K562 (cell line): ENCODE measurements around the gene SELENOI. TPM values are rescaled to one million over a fixed set of nuclear protein-coding genes. Genes with fewer than 3 reads are reported as not detected.

Experiments
- BMI1 ChIP-seq: fragments of 150-350 bp; IDR thresholded peaks from 2 replicates; pipeline ENCODE4 v1.6.1; 2014; ENCODE audit warnings: low read length
- DACH1 ChIP-seq: fragments of 450-650 bp; IDR thresholded peaks from 2 replicates; pipeline ENCODE4 v1.6.1; 2018; ENCODE audit not compliant: partially characterized antibody
- DPF2 ChIP-seq: fragments of 450-650 bp; IDR thresholded peaks from 2 replicates; pipeline ENCODE4 v1.6.1; 2016
- HIVEP1 ChIP-seq: fragments of 250-450 bp; sonication (Bioruptor Pico); IDR thresholded peaks from 2 replicates; pipeline ENCODE4 v1.4.0; 2020; ENCODE audit warnings: mild to moderate bottlenecking
- NCOA2 ChIP-seq, 2 experiments: fragments of 450-650 bp; IDR thresholded peaks; 2 replicates each; pipeline ENCODE4 v1.6.1; 2018; ENCODE audit warnings: mild to moderate bottlenecking in 2 of 2, moderate library complexity in 1 of 2; ENCODE audit not compliant: partially characterized antibody in 2 of 2
- NR1H2 ChIP-seq: sonication (generic); formaldehyde crosslinking; IDR thresholded peaks from 2 replicates; pipeline ENCODE4 v1.4.0; 2020; ENCODE audit warnings: mild to moderate bottlenecking, missing genetic modification reagents
- NR3C1 ChIP-seq: sonication (generic); formaldehyde crosslinking; IDR thresholded peaks from 2 replicates; pipeline ENCODE4 v1.8.1; 2022; ENCODE audit warnings: missing genetic modification reagents
- RBM34 ChIP-seq: fragments of 200-400 bp; formaldehyde crosslinking; IDR thresholded peaks from 2 replicates; pipeline ENCODE4 v1.6.1; 2018; ENCODE audit warnings: low read length, borderline replicate concordance; ENCODE audit not compliant: insufficient read depth
- RBM39 ChIP-seq: fragments of 200-400 bp; formaldehyde crosslinking; optimal IDR thresholded peaks from 2 replicates; pipeline ENCODE3; 2018; ENCODE audit warnings: low read depth, low read length
- RFX5 ChIP-seq: IDR thresholded peaks from 2 replicates; pipeline ENCODE4 v1.6.1; 2011; ENCODE audit warnings: low read depth, mild to moderate bottlenecking, improper control_type of control experiment, low read length
- SMC3 ChIP-seq: conservative IDR thresholded peaks from 2 replicates; pipeline ENCODE4 v1.6.1; 2011; ENCODE audit warnings: low read depth, low read length, improper control_type of control experiment; ENCODE audit not compliant: insufficient read depth
- TBL1XR1 ChIP-seq, 2 experiments: IDR thresholded peaks; 2 replicates each; pipeline ENCODE4 v1.6.1; 2012; ENCODE audit warnings: improper control_type of control experiment in 2 of 2, low read length in 2 of 2, mild to moderate bottlenecking in 1 of 2
- ZNF133 ChIP-seq: fragments of 250-450 bp; sonication (Bioruptor Pico); IDR thresholded peaks from 2 replicates; pipeline ENCODE4 v1.4.0; 2020; ENCODE audit warnings: mild to moderate bottlenecking
- ZNF140 ChIP-seq: fragments of 250-450 bp; sonication (Bioruptor Pico); IDR thresholded peaks from 2 replicates; pipeline ENCODE4 v1.8.0; 2021; ENCODE audit warnings: moderate library complexity, mild to moderate bottlenecking, inconsistent platforms
- ZNF232 ChIP-seq: sonication (generic); formaldehyde crosslinking; IDR thresholded peaks from 2 replicates; pipeline ENCODE4 v1.8.0; 2022; ENCODE audit warnings: mild to moderate bottlenecking, missing genetic modification reagents
- ZNF253 ChIP-seq: fragments of 250-450 bp; sonication (Bioruptor Pico); conservative IDR thresholded peaks from 2 replicates; pipeline ENCODE4 v1.6.1; 2021; ENCODE audit warnings: mild to moderate bottlenecking
- polyA plus RNA-seq, 8 experiments: library from polyadenylated mRNA; depleted of rRNA in 4 of 8; stranded (reverse) in 5 of 8; unstranded in 3 of 8; fragments of >200 nt; fragmentation: Nextera tagmentation in 2 of 8; fragmentation: Illumina TruSeq in 1 of 8; extraction: Ambion mirVana in 2 of 8; extraction: Trizol in 1 of 8; gene quantifications; 2 replicates each; pipeline versions ENCODE4 v1.2.1 to v1.2.3, GENCODE V29; 2011 to 2014; ENCODE audit warnings: inconsistent platforms in 1 of 8, missing spikeins in 1 of 8
- total RNA-seq, 7 experiments: library from RNA; depleted of rRNA in 6 of 7; stranded (reverse); fragments of >200 nt in 6 of 7; fragmentation: Illumina TruSeq in 2 of 7; extraction: Trizol in 2 of 7; gene quantifications; 2 replicates each; pipeline versions ENCODE4 v1.2.1 to v1.2.3, GENCODE V29; 2011 to 2021; ENCODE audit warnings: low replicate concordance in 1 of 7
- TF ChIP-seq, protein P1 (sequence below): fragments of 450-650 bp; IDR thresholded peaks from 2 replicates; pipeline ENCODE4 v1.6.1; 2016; ENCODE audit warnings: low read depth
- TF ChIP-seq, protein P2 (sequence below): fragments of 450-650 bp; formaldehyde crosslinking; IDR thresholded peaks from 2 replicates; pipeline ENCODE4 v1.4.0; 2020; ENCODE audit warnings: mild to moderate bottlenecking

Gene SELENOI
- total and polyA plus RNA-seq, 9 of the 15 experiments (the other 6 are each of a cell fraction or from before 2014, with no cell fraction given), result 9.6 to 46.9 (median 24.4) TPM

DNA sequence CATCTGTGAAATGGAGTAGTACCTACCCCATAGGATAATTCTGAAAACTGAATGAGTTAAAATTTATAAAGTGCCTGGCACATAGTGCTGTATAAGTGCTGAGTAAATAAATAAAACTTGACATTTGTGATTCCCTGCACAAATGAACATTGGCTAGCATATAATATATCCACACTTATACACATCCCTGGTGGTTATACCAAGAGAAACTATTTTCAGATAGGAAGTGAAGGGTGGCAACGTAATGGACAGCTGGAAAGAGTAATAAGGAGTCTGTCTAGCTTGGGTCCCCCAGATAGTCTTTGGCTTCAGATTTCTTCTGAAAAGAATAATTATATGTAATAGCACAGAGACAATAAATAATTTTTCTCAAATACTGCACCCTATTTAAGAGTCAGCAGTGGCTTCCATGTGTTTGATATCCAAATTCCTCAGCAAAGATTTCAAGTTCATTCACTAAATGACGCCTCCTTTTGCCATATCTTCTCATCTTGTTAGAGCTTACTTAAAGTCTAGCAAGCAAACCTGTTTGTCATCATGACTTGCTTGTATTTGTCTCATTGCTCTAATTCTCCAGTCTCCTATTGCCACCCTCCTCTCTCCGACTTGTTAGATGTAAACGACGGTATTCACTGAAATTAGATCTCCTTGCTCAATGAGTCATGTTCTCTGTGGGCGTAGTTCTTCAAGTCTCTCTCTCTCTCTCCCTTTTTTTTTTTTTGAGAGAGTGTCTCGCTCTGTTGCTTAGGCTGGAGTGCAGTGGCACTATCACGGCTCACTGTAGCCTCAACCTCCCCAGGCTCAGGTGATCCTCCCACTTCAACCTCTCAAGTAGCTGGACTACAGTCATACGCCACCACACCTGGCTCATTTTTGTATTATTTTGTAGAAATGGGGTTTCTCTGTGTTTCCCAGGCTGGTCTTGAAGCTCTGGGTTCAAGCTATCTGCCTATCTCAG lies 9.4 kb downstream of the SELENOI start (continued):
- no peak for TF ChIP-seq SMC3
- TF ChIP-seq BMI1, result no peak
- TF ChIP-seq RBM34, result no peak
- TF ChIP-seq, protein P1, sequence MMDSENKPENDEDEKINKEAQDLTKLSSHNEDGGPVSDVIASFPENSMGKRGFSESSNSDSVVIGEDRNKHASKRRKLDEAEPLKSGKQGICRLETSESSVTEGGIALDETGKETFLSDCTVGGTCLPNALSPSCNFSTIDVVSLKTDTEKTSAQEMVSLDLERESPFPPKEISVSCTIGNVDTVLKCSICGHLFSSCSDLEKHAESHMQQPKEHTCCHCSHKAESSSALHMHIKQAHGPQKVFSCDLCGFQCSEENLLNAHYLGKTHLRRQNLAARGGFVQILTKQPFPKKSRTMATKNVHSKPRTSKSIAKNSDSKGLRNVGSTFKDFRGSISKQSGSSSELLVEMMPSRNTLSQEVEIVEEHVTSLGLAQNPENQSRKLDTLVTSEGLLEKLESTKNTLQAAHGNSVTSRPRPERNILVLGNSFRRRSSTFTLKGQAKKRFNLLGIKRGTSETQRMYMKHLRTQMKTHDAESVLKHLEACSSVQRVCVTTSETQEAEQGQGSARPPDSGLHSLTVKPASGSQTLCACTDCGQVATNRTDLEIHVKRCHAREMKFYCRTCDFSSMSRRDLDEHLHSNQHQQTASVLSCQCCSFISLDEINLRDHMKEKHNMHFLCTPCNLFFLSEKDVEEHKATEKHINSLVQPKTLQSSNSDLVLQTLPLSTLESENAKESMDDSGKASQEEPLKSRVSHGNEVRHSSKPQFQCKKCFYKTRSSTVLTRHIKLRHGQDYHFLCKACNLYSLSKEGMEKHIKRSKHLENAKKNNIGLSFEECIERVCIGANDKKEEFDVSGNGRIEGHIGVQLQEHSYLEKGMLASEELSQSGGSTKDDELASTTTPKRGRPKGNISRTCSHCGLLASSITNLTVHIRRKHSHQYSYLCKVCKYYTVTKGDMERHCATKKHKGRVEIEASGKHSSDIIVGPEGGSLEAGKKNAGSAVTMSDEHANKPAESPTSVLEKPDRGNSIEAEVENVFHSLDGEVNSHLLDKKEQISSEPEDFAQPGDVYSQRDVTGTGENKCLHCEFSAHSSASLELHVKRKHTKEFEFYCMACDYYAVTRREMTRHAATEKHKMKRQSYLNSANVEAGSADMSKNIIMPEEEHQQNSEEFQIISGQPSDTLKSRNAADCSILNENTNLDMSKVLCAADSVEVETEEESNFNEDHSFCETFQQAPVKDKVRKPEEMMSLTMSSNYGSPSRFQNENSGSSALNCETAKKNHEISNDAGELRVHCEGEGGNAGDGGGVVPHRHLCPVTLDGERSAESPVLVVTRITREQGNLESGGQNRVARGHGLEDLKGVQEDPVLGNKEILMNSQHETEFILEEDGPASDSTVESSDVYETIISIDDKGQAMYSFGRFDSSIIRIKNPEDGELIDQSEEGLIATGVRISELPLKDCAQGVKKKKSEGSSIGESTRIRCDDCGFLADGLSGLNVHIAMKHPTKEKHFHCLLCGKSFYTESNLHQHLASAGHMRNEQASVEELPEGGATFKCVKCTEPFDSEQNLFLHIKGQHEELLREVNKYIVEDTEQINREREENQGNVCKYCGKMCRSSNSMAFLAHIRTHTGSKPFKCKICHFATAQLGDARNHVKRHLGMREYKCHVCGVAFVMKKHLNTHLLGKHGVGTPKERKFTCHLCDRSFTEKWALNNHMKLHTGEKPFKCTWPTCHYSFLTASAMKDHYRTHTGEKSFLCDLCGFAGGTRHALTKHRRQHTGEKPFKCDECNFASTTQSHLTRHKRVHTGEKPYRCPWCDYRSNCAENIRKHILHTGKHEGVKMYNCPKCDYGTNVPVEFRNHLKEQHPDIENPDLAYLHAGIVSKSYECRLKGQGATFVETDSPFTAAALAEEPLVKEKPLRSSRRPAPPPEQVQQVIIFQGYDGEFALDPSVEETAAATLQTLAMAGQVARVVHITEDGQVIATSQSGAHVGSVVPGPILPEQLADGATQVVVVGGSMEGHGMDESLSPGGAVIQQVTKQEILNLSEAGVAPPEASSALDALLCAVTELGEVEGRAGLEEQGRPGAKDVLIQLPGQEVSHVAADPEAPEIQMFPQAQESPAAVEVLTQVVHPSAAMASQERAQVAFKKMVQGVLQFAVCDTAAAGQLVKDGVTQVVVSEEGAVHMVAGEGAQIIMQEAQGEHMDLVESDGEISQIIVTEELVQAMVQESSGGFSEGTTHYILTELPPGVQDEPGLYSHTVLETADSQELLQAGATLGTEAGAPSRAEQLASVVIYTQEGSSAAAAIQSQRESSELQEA, result no peak
- no peak for TF ChIP-seq ZNF140 (CRISPR knock-in tag)
- TF ChIP-seq TBL1XR1 (IDR thresholded peaks at IDR 0.05; ENCODE audit: low read length in 2 of 2), result peak in 1 of 2 experiments; percentile 59; a peak in 1 of 4 replicates
- no peak for TF ChIP-seq RFX5
- TF ChIP-seq, protein P2, sequence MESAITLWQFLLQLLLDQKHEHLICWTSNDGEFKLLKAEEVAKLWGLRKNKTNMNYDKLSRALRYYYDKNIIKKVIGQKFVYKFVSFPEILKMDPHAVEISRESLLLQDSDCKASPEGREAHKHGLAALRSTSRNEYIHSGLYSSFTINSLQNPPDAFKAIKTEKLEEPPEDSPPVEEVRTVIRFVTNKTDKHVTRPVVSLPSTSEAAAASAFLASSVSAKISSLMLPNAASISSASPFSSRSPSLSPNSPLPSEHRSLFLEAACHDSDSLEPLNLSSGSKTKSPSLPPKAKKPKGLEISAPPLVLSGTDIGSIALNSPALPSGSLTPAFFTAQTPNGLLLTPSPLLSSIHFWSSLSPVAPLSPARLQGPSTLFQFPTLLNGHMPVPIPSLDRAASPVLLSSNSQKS (CRISPR knock-in tag), result no peak
- no peak for TF ChIP-seq NR3C1 (CRISPR knock-in tag)
- TF ChIP-seq ZNF232, result no peak
- peak; percentile 99 for TF ChIP-seq DPF2
- peak; percentile 74 for TF ChIP-seq DACH1
- no peak for TF ChIP-seq ZNF253
- TF ChIP-seq NR1H2 (CRISPR knock-in tag), result no peak
- TF ChIP-seq ZNF133, result no peak
- no peak for TF ChIP-seq NCOA2 (IDR thresholded peaks at IDR 0.05; ENCODE audit: partially characterized antibody in 2 of 2)
- TF ChIP-seq HIVEP1 (CRISPR knock-in tag), result no peak
- no peak for TF ChIP-seq RBM39
